Spleen (tissue), 11 donors: ENCODE data around the gene VRK3. TPM values are rescaled to one million over a fixed set of nuclear protein-coding genes. Genes with fewer than 3 reads are reported as not detected.

Source experiments
- DNase-seq: peaks from one replicate; pipeline ENCODE4 v3.0.0-alpha.2; 2020
- H3K27ac ChIP-seq, 8 donors: fragments of 200-600 bp; sonication (generic) in 7 of 8; 1 replicate in 4 of 8; 2 replicates in 4 of 8; pipeline versions ENCODE4 v1.5.0 to v1.8.0; 2016 to 2021; ENCODE audit warnings: inconsistent platforms in 4 of 8, mild to moderate bottlenecking in 4 of 8, moderate library complexity in 1 of 8
- H3K27me3 ChIP-seq, 7 donors: fragments of 200-600 bp; sonication (generic) in 6 of 7; replicated peaks in 1 of 7; 1 replicate in 4 of 7; 2 replicates in 3 of 7; pipeline versions ENCODE4 v1.5.0 to v1.8.0; 2016 to 2021; ENCODE audit warnings: inconsistent platforms in 3 of 7, mild to moderate bottlenecking in 1 of 7
- H3K36me3 ChIP-seq, 6 donors: fragments of 200-600 bp; sonication (generic) in 5 of 6; 1 replicate in 4 of 6; 2 replicates in 2 of 6; pipeline versions ENCODE4 v1.5.0 to v1.8.0; 2016 to 2021; ENCODE audit warnings: inconsistent platforms in 2 of 6
- H3K4me1 ChIP-seq, 6 donors: fragments of 200-600 bp; sonication (generic) in 5 of 6; 1 replicate in 3 of 6; 2 replicates in 3 of 6; pipeline versions ENCODE4 v1.5.0 to v1.8.0; 2016 to 2021; ENCODE audit warnings: inconsistent platforms in 3 of 6
- H3K4me3 ChIP-seq, 8 donors: fragments of 200-600 bp; sonication (generic) in 7 of 8; 1 replicate in 4 of 8; 2 replicates in 4 of 8; pipeline versions ENCODE4 v1.5.0 to v1.8.0; 2016 to 2021; ENCODE audit warnings: inconsistent platforms in 4 of 8, mild to moderate bottlenecking in 4 of 8, moderate library complexity in 2 of 8
- H3K9me3 ChIP-seq, 8 donors: fragments of 200-600 bp; sonication (generic) in 7 of 8; 1 replicate in 4 of 8; 2 replicates in 4 of 8; pipeline versions ENCODE4 v1.5.0 to v1.8.0; 2016 to 2021; ENCODE audit warnings: inconsistent platforms in 4 of 8
- POLR2A ChIP-seq, 3 donors: fragments of 450-650 bp; IDR thresholded peaks; one replicate each; pipeline ENCODE4 v1.5.1; 2017; ENCODE audit warnings: antibody characterized with exemption in 3 of 3, mild to moderate bottlenecking in 1 of 3
- POLR2AphosphoS5 ChIP-seq, 3 donors: sonication (generic); formaldehyde crosslinking; IDR thresholded peaks; one replicate each; pipeline ENCODE4 v1.5.1; 2017; ENCODE audit warnings: antibody characterized with exemption in 3 of 3
- WGBS, 5 donors: extraction: QIAGEN DNeasy Blood & Tissue Kit in 3 of 5; methylation state at CpG; one replicate each; pipeline versions ENCODE4 v1.1.5 to v1.1.7; 2013 to 2018; 5-methylcytosine and 5-hydroxymethylcytosine counted together
- intact Hi-C: fragments of 100-400 bp; cut with DNase I; formaldehyde crosslinking; loops from one replicate; pipeline ENCODE4 v1.15.0; 2023; ENCODE audit warnings: low total_unique reads
- polyA plus RNA-seq, 3 donors: library from polyadenylated mRNA; stranded (reverse); fragments of 200-250 nt; gene quantifications; one replicate each; pipeline ENCODE4 v1.2.1, GENCODE V29; 2013
- total RNA-seq, 7 donors: library from RNA; depleted of rRNA in 3 of 7; stranded (reverse); fragments of >200 nt in 3 of 7; fragmentation: NEBNext Ultra II Directional in 4 of 7; extraction: Animal tissue kit (Norgen Biotek cat#: 25700) in 4 of 7; gene quantifications; one replicate each; pipeline versions ENCODE4 v1.1.0 to v1.2.1, GENCODE V29; 2016 to 2021
- TF ChIP-seq, protein P1 (sequence below), 11 experiments: fragments of 200-600 bp in 7 of 11; fragments of 450-650 bp in 4 of 11; sonication (generic) in 4 of 11; IDR thresholded peaks in 8 of 11; conservative IDR thresholded peaks in 3 of 11; 1 replicate in 7 of 11; 2 replicates in 4 of 11; pipeline versions ENCODE4 v1.4.0 to v1.8.0; 2016 to 2021; ENCODE audit warnings: antibody characterized with exemption in 11 of 11, inconsistent platforms in 4 of 11, mild to moderate bottlenecking in 1 of 11
- donor health status: healthy with polysubstance abuse.
- donor health status: DM: no; HTN: no; CAD: no; lungs with moderate emphysema.
- donor health status: DM: no; HTN: no; CAD: no.
- donor health status: Bipolar disorder and iron deficiency.
- donor health status: healthy.
- donor health status: DM: no; HTN: no; CAD: no.
- donor health status: DM: yes; HTN: yes; CAD: no.

Gene VRK3
- total and polyA plus RNA-seq, 10 donors: 17.0 to 60.8 (median 49.7) TPM

DNA sequence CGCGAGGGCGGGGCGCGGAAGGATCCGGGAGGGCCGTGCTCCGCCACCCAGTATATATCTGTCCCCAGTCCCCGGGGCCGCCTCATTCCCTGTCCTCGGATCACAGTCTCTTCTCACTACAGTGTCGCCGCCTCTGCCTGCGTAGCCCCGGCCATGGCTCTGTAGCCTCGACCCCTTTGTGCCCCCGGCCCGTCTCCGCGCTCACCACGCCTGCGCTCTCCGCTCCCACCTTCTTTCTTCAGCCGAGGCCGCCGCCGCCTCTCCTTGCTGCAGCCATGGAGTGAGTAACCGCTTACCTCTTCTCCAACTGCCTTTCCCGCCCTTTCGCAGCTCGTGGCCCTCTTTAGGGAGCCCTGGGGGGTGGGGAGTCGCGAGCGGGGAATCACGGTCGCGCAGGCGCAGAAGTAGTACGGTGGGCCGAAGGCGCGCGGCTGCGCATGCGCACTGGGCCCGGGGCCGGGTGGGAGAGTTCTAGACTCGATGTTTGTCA lies 96.0 kb downstream of the VRK3 start, which contains the start of the genes ATF5 and NUP62:
TSS of gene ATF5 (plus strand) at position 85 of the 490 bp plus-strand sequence. CDS start 1,646 bp downstream, outside the sequence.
TSS of gene NUP62 (minus strand) at position 384 of the 490 bp plus-strand sequence. CDS start 19,697 bp downstream, outside the sequence.
- Histone ChIP-seq H3K4me3 (peak within 1 kb of the TSS; percentile 92 to 100 (median 98)), H3K9me3 (no peaks in the 10 kb centered on the region), H3K27ac (peak within 1 kb of the TSS; percentile 88 to 97 (median 94)), H3K36me3 (peaks cover 0 to 58% (median 14%) of the 10 kb centered on the region in 6 donors), H3K4me1 (peaks cover 16 to 74% (median 52%) of the 10 kb centered on the region in 6 donors), H3K27me3 (no peaks in the 10 kb centered on the region)
- intact Hi-C loops: no loop called here
- DNase-seq: peak; percentile 96
- TF ChIP-seq POLR2A (IDR thresholded peaks at IDR 0.05): no peak
- TF ChIP-seq POLR2AphosphoS5 (IDR thresholded peaks at IDR 0.05): peak in 1 of 3 donors; percentile 83
- 0 to 1% (median 1%) methylated on average over 38 to 48 of the region's 48 CpGs for WGBS, 5 donors

DNA sequence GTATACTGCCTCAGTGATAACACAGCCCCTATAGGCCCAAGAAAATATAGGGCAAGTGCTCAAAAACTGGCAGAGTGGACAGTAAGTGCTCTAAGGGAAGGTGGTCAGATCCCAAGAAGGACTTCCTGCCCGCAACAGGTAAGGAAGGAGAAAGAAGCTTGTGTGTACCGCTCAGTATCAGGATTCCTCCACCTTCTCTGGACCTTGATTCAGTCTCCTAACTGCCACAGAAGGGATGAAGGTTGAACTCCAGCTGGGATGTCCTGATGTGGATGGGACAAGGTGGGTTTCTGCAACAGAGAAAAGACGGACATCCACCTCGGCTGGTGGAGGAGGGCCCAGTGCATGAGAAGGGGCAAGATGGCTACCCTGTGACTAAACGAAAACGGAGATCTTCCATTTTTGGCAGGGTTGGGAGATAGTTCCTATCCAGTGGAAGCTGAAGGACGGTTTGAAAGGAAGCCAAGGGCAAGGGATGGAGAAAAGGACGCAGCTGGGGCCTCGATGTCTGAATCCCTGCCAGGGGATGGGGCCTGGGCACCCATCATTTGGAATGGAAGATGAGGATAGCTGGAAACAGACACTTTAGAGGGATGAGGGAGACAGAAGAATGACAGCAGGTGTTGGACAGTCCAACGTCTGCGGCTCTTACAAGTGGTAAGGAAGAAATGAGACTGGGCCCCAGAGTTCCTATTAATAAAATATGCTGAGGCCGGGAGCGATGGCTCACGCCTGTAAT lies 97.5 kb downstream of the VRK3 start:
- H3K4me3 ChIP-seq: peak overlapping the region in 5 of 8 donors; percentile 93 to 100 (median 100)
- H3K4me1 ChIP-seq: peaks cover 16 to 79% (median 62%) of the 10 kb centered on the region in 6 donors
- 74 to 86% (median 82%) methylated on average over 14 of the region's 14 CpGs for WGBS, 5 donors
- TF ChIP-seq, protein P1, sequence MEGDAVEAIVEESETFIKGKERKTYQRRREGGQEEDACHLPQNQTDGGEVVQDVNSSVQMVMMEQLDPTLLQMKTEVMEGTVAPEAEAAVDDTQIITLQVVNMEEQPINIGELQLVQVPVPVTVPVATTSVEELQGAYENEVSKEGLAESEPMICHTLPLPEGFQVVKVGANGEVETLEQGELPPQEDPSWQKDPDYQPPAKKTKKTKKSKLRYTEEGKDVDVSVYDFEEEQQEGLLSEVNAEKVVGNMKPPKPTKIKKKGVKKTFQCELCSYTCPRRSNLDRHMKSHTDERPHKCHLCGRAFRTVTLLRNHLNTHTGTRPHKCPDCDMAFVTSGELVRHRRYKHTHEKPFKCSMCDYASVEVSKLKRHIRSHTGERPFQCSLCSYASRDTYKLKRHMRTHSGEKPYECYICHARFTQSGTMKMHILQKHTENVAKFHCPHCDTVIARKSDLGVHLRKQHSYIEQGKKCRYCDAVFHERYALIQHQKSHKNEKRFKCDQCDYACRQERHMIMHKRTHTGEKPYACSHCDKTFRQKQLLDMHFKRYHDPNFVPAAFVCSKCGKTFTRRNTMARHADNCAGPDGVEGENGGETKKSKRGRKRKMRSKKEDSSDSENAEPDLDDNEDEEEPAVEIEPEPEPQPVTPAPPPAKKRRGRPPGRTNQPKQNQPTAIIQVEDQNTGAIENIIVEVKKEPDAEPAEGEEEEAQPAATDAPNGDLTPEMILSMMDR (IDR thresholded peaks at IDR 0.05 in 8 of 11, conservative IDR thresholded peaks at IDR 0.05 in 3 of 11): peak in 1 of 11 experiments; percentile 6
- TF ChIP-seq POLR2A (IDR thresholded peaks at IDR 0.05) (no peak), POLR2AphosphoS5 (IDR thresholded peaks at IDR 0.05) (no peak)
- no peak for DNase-seq
- no peaks in the 10 kb centered on the region for H3K27me3 ChIP-seq
- no peaks in the 10 kb centered on the region for H3K9me3 ChIP-seq
- peaks cover 0 to 66% (median 28%) of the 10 kb centered on the region in 6 donors for H3K36me3 ChIP-seq
- intact Hi-C loops: no loop called here
- peak overlapping the region in 5 of 8 donors; percentile 38 to 97 (median 92) for H3K27ac ChIP-seq

DNA sequence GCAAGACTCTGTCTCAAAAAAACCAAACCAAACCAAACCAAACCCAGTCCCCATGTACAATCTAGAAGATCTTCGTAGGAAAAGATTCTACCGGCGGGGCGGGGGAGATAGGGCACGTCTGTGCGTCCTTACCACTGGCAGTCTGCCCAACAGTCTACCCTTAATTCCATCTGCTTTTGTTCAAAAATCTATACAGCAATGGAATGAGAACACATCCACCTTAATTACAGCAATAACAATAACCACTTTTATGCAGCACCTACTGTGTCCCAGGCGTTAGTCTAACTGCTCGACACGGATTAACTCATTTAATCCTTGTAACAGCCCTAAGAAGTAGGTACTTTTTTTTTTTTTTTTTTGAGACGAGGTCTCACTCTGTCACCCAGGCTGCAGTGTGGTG lies 98.7 kb downstream of the VRK3 start:
- intact Hi-C loops: no loop called here
- DNase-seq: no peak
- peaks cover 0 to 70% (median 37%) of the 10 kb centered on the region in 6 donors for H3K36me3 ChIP-seq
- no peaks in the 10 kb centered on the region for H3K9me3 ChIP-seq
- H3K27ac ChIP-seq: no peak overlapping the region
- no peaks in the 10 kb centered on the region for H3K27me3 ChIP-seq
- no peak overlapping the region for H3K4me3 ChIP-seq
- TF ChIP-seq POLR2AphosphoS5 (IDR thresholded peaks at IDR 0.05): no peak
- TF ChIP-seq, protein P1 (IDR thresholded peaks at IDR 0.05 in 8 of 11, conservative IDR thresholded peaks at IDR 0.05 in 3 of 11): no peak
- WGBS, 5 donors: 86 to 94% (median 93%) methylated on average over 10 of the region's 10 CpGs
- peaks cover 16 to 84% (median 68%) of the 10 kb centered on the region in 6 donors for H3K4me1 ChIP-seq

Other genes starting within 250 kb of the VRK3 start
- gene FUZ, start 212.1 kb downstream of the VRK3 start, total RNA-seq: 10 to 100 TPM; 10.7 to 22.1 (median 15.1) TPM
- gene FUZ, start 212.1 kb downstream of the VRK3 start, polyA plus RNA-seq: 10 to 100 TPM; 16.7 to 20.3 (median 16.9) TPM
- gene MED25, start 207.1 kb downstream of the VRK3 start, total RNA-seq: 10 to 100 TPM; 29.4 to 61.0 (median 50.7) TPM
- gene MED25, start 207.1 kb downstream of the VRK3 start, polyA plus RNA-seq: 10 to 100 TPM; 26.6 to 42.7 (median 35.3) TPM
- 100 to 1,000 TPM in 3 of 7 donors, 10 to 100 TPM in 4; 69.6 to 127 (median 98.4) TPM for gene PTOV1, start 174.2 kb downstream of the VRK3 start, total RNA-seq
- 100 to 1,000 TPM in 1 of 3 donors, 10 to 100 TPM in 2; 61.4 to 120 (median 70.9) TPM for gene PTOV1, start 174.2 kb downstream of the VRK3 start, polyA plus RNA-seq
- 100 to 1,000 TPM in 5 of 7 donors, 10 to 100 TPM in 2; 80.9 to 203 (median 111) TPM for gene PNKP, start 157.8 kb downstream of the VRK3 start, total RNA-seq
- gene PNKP, start 157.8 kb downstream of the VRK3 start, polyA plus RNA-seq: 100 to 1,000 TPM in 1 of 3 donors, 10 to 100 TPM in 2; 36.6 to 135 (median 66.2) TPM
- 10 to 100 TPM in 6 of 7 donors, 1 to 10 TPM in 1; 8.7 to 27.8 (median 20.1) TPM for gene AKT1S1, start 148.0 kb downstream of the VRK3 start, total RNA-seq
- 10 to 100 TPM; 11.6 to 24.8 (median 13.9) TPM for gene AKT1S1, start 148.0 kb downstream of the VRK3 start, polyA plus RNA-seq
- 10 to 100 TPM; 26.8 to 53.5 (median 38.2) TPM for gene TBC1D17, start 147.7 kb downstream of the VRK3 start, total RNA-seq
- 10 to 100 TPM; 20.8 to 39.8 (median 34.9) TPM for gene TBC1D17, start 147.7 kb downstream of the VRK3 start, polyA plus RNA-seq
- gene IL4I1, start 128.5 kb downstream of the VRK3 start, total RNA-seq: 10 to 100 TPM in 1 of 7 donors, 1 to 10 TPM in 6; 1.1 to 20.2 (median 2.8) TPM
- gene IL4I1, start 128.5 kb downstream of the VRK3 start, polyA plus RNA-seq: 1 to 10 TPM; 3.9 to 9.3 (median 6.4) TPM
- 10 to 100 TPM; 10.2 to 45.8 (median 22.8) TPM for gene ATF5, start 96.2 kb downstream of the VRK3 start, total RNA-seq
- 10 to 100 TPM; 14.6 to 36.6 (median 16.8) TPM for gene ATF5, start 96.2 kb downstream of the VRK3 start, polyA plus RNA-seq
- 10 to 100 TPM; 41.1 to 60.9 (median 51.4) TPM for gene NUP62, start 95.9 kb downstream of the VRK3 start, total RNA-seq
- gene NUP62, start 95.9 kb downstream of the VRK3 start, polyA plus RNA-seq: 10 to 100 TPM; 17.3 to 35.1 (median 18.4) TPM
- 10 to 100 TPM; 18.7 to 97.5 (median 42.8) TPM for gene SIGLEC11, start 64.2 kb downstream of the VRK3 start, total RNA-seq
- 10 to 100 TPM in 1 of 3 donors, 1 to 10 TPM in 2; 2.2 to 52.3 (median 7.9) TPM for gene SIGLEC11, start 64.2 kb downstream of the VRK3 start, polyA plus RNA-seq
- gene ZNF473, start 633 bp upstream of the VRK3 start, total RNA-seq: 10 to 100 TPM; 13.5 to 24.2 (median 19.2) TPM
- gene ZNF473, start 633 bp upstream of the VRK3 start, polyA plus RNA-seq: 1 to 10 TPM; 2.4 to 4.5 (median 2.5) TPM
- gene IZUMO2, start 137.9 kb upstream of the VRK3 start, total RNA-seq: not detected
- gene IZUMO2, start 137.9 kb upstream of the VRK3 start, polyA plus RNA-seq: not detected
- gene MYH14, start 178.2 kb upstream of the VRK3 start, total RNA-seq: 1 to 10 TPM in 2 of 7 donors, under 1 TPM in 4, not detected in 1; 0.11 to 1.5 (median 0.30) TPM
- gene MYH14, start 178.2 kb upstream of the VRK3 start, polyA plus RNA-seq: under 1 TPM; 0.04 to 0.45 (median 0.08) TPM